SH-SY5Y (cell line): Measurements from ENCODE around the gene ABCD1.

Experiments used
- GATA2 ChIP-seq: IDR thresholded peaks from 2 replicates; pipeline ENCODE4 v1.6.1; 2011; ENCODE audit warnings: mild to moderate bottlenecking, low read depth, low read length
- GATA3 ChIP-seq: IDR thresholded peaks from 2 replicates; pipeline ENCODE4 v1.6.1; 2011; ENCODE audit warnings: low read depth, mild to moderate bottlenecking, low read length, moderate library complexity

DNA sequence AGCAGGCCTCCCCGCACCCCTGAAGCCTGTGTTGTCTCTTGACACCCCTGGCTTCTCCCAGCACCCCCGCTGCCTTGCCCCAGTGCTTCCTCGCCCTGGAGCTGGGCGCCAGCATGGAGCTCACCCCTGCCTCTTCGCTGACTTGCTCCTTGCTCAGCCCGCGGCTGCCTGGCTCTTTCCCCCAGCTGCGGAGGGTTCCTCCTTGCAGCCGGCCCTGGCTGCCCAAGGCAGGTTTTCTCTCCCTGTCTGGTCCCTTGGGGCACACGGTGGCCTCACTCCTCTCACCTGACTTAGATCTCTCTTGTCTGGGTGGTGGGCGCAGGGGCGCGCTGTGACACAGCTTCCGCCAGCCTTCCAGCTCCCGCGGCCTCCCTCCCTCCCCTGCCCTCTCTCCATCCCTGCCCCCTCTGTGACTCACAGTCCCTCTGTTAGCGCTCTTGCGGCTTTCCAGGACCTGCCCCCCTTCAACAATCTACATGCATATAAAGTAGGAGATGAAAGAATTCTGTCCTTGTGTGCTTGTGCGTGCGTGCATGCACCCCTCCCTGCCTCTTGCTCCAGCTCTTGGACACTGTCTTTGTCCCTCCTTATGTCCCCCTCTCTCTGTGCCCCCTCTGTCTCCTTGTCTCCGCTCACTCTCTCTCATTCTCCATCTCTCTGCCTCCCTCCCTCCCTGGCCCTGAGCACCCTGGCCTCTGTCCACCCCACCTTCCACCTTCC, 41.6 kb downstream of the ABCD1 start:
- TF ChIP-seq GATA2 (no peak), GATA3 (no peak)
